GM18873 (cell line): ENCODE measurements around the gene RUVBL1.

Source experiments
- ATAC-seq: cut with Tn5 transposase; IDR thresholded peaks from one replicate; pipeline ENCODE4 v1.9.1; 2021; ENCODE audit warnings: mild to moderate bottlenecking, moderate library complexity, moderate number of reproducible peaks; ENCODE audit not compliant: unreplicated experiment, low FRiP score

Gene RUVBL1

DNA sequence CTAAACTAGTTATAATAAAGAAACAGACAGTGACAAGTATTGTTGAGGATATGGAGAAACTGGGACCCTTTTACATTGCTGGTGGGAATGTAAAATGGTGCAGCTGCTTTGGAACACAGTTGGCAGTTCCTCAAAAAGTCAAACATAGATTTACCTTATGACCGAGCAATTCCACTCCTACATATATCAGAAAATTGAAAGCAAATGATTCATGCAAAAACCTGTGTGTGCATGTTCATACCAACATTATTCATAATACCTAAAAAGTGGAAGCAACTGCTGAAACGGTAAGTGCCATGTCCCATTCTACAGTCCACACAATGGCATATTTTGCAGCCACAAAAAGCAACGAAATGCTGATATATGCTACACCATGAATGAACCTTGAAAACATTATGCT is 83.6 kb downstream of the RUVBL1 start:
- no peak for ATAC-seq

DNA sequence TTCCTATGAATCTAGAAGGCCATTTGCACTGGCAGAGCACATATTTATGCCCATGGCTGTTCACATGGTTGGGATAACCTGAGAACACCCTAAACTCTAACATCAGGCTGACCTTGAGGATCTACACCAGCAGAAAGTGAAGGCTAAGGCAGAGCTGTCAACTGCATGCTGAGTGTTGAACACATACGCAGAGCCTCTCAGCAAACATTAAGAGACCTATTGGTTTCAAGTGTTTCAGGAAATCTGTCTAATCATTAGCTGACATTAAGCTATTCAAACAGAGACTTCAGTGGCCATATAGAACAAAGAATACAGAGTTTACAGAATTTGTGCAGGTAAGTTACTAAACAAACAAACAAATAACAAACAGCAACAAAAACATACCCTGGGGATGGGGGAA is 87.5 kb downstream of the RUVBL1 start:
- ATAC-seq, result no peak

DNA sequence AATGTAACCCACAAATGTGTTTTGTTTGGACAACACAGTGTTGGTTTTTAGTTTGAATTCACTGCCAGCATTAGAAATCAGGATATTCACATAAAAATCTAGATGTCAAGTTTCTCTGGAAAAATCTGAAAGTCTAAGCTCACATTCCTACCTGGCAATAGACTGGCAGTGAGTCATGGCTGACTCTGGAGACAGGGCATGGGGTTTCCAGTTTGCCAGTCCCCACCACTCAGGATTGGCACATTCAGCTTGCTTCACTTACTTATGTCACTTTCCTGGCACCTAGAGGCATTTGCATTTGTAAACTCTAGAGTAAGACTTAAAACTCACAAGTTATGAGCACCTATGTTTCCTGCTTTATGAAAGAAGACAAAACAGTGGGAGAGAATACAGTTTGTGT is 90.5 kb downstream of the RUVBL1 start:
- ATAC-seq, result no peak
